GM23338 (cell line): ENCODE data around the gene NRP1. TPM values are rescaled to one million over a fixed set of nuclear protein-coding genes. Genes with fewer than 3 reads are reported as not detected.

Experiments used
- ATAC-seq: fragments of 200-7000 bp; cut with Tn5 transposase; 3 replicates; pipeline ENCODE4 v1.9.1; 2020
- DNase-seq: peaks from one replicate; pipeline ENCODE4 v3.0.0-alpha.2; 2015; ENCODE audit warnings: low spot score
- H2AFZ ChIP-seq: fragments of 200-600 bp; sonication (generic); 2 replicates; pipeline ENCODE4 v1.8.0; 2016; ENCODE audit warnings: antibody characterized with exemption, mild to moderate bottlenecking, moderate library complexity
- H3F3A ChIP-seq: fragments of 200-600 bp; sonication (generic); replicated peaks from 2 replicates; pipeline ENCODE4 v1.8.0; 2017; ENCODE audit warnings: antibody characterized with exemption, mixed run types, low read depth
- H3K27ac ChIP-seq: fragments of 200-600 bp; sonication (generic); 2 replicates; pipeline ENCODE4 v1.6.1; 2016; ENCODE audit warnings: low read depth
- H3K27me3 ChIP-seq: fragments of 200-600 bp; sonication (generic); 2 replicates; pipeline ENCODE4 v1.8.0; 2016; ENCODE audit warnings: mild to moderate bottlenecking, mixed run types, moderate library complexity; ENCODE audit not compliant: insufficient read depth
- H3K36me3 ChIP-seq: fragments of 200-600 bp; sonication (generic); 2 replicates; pipeline ENCODE4 v1.8.0; 2016; ENCODE audit warnings: mild to moderate bottlenecking; ENCODE audit not compliant: insufficient read depth
- H3K4me1 ChIP-seq: fragments of 200-600 bp; sonication (generic); 2 replicates; pipeline ENCODE4 v1.8.0; 2016; ENCODE audit warnings: mild to moderate bottlenecking, moderate library complexity; ENCODE audit not compliant: insufficient read depth
- H3K4me2 ChIP-seq: fragments of 200-600 bp; sonication (generic); 2 replicates; pipeline ENCODE4 v1.7.1; 2017; ENCODE audit warnings: mixed run types
- H3K4me3 ChIP-seq: fragments of 200-600 bp; sonication (generic); 2 replicates; pipeline ENCODE4 v1.6.1; 2016; ENCODE audit warnings: mixed run types
- H3K79me2 ChIP-seq: fragments of 200-600 bp; sonication (generic); replicated peaks from 2 replicates; pipeline ENCODE4 v1.8.0; 2017; ENCODE audit warnings: mild to moderate bottlenecking; ENCODE audit not compliant: insufficient read depth
- H3K9me2 ChIP-seq: fragments of 200-600 bp; sonication (generic); 2 replicates; pipeline ENCODE4 v1.8.0; 2017; ENCODE audit not compliant: insufficient read depth
- H4K20me1 ChIP-seq: fragments of 200-600 bp; sonication (generic); replicated peaks from 2 replicates; pipeline ENCODE4 v1.8.0; 2017; ENCODE audit warnings: mild to moderate bottlenecking; ENCODE audit not compliant: insufficient read depth
- H3K27ac Mint-ChIP-seq: 2 replicates; pipeline ENCODE4 v1.8.0; 2020; ENCODE audit warnings: inconsistent platforms, mild to moderate bottlenecking, moderate library complexity, mixed read lengths
- H3K27me3 Mint-ChIP-seq: 3 replicates; pipeline ENCODE4 v1.8.0; 2022; ENCODE audit warnings: low read depth, mild to moderate bottlenecking, moderate library complexity, mixed read lengths, inconsistent platforms; ENCODE audit not compliant: insufficient read depth, poor library complexity
- H3K36me3 Mint-ChIP-seq: 3 replicates; pipeline ENCODE4 v1.8.0; 2021; ENCODE audit warnings: low read depth, mild to moderate bottlenecking, inconsistent platforms, moderate library complexity, mixed read lengths
- H3K4me1 Mint-ChIP-seq: 3 replicates; pipeline ENCODE4 v1.8.0; 2020; ENCODE audit warnings: mild to moderate bottlenecking, inconsistent platforms, mixed read lengths
- H3K4me3 Mint-ChIP-seq: 3 replicates; pipeline ENCODE4 v1.8.0; 2021; ENCODE audit warnings: moderate library complexity, mild to moderate bottlenecking, inconsistent platforms, mixed read lengths
- H3K9me3 Mint-ChIP-seq: 3 replicates; pipeline ENCODE4 v1.8.0; 2020; ENCODE audit warnings: moderate library complexity, mild to moderate bottlenecking, inconsistent platforms, mixed read lengths
- CREB1 ChIP-seq: fragments of 250-450 bp; sonication (Bioruptor Pico); IDR thresholded peaks from 2 replicates; pipeline ENCODE4 v1.5.0; 2020; ENCODE audit warnings: low read depth, mild to moderate bottlenecking, moderate library complexity
- CTCF ChIP-seq, 2 experiments: fragments of 200-600 bp in 1 of 2; sonication (generic) in 1 of 2; conservative IDR thresholded peaks; 2 replicates each; pipeline versions ENCODE4 v1.5.1 to v1.6.1; 2016 to 2017; ENCODE audit warnings: antibody characterized with exemption in 2 of 2, low read depth in 2 of 2, mild to moderate bottlenecking in 2 of 2, moderate library complexity in 1 of 2
- ETS1 ChIP-seq: IDR thresholded peaks from 2 replicates; pipeline ENCODE4 v1.6.1; 2016; ENCODE audit warnings: antibody characterized with exemption
- EZH2 ChIP-seq: fragments of 200-600 bp; sonication (generic); IDR thresholded peaks from one replicate; pipeline ENCODE4 v1.8.0; 2017; ENCODE audit warnings: antibody characterized with exemption, mild to moderate bottlenecking, low read depth; ENCODE audit not compliant: unreplicated experiment
- EZH2phosphoT487 ChIP-seq: fragments of 200-600 bp; sonication (generic); IDR thresholded peaks from one replicate; pipeline ENCODE4 v1.8.1; 2018; ENCODE audit warnings: antibody characterized with exemption; ENCODE audit not compliant: unreplicated experiment
- JUNB ChIP-seq: IDR thresholded peaks from one replicate; pipeline ENCODE4 v1.6.1; 2016; ENCODE audit warnings: antibody characterized with exemption; ENCODE audit not compliant: unreplicated experiment
- NANOG ChIP-seq: IDR thresholded peaks from 2 replicates; pipeline ENCODE4 v1.6.1; 2016; ENCODE audit warnings: antibody characterized with exemption, borderline replicate concordance
- REST ChIP-seq: IDR thresholded peaks from one replicate; pipeline ENCODE4 v1.6.1; 2018; ENCODE audit warnings: antibody characterized with exemption; ENCODE audit not compliant: unreplicated experiment
- STAT1 ChIP-seq: IDR thresholded peaks from one replicate; pipeline ENCODE4 v1.6.1; 2016; ENCODE audit warnings: antibody characterized with exemption; ENCODE audit not compliant: unreplicated experiment
- ZNF114 ChIP-seq: fragments of 250-450 bp; sonication (Bioruptor Pico); IDR thresholded peaks from 2 replicates; pipeline ENCODE4 v1.5.0; 2020; ENCODE audit warnings: mild to moderate bottlenecking, moderate library complexity
- ZNF331 ChIP-seq: fragments of 250-450 bp; sonication (Bioruptor Pico); IDR thresholded peaks from 2 replicates; pipeline ENCODE4 v1.5.0; 2020; ENCODE audit warnings: low read depth, mild to moderate bottlenecking, moderate library complexity
- ZNF462 ChIP-seq: fragments of 250-450 bp; sonication (Bioruptor Pico); IDR thresholded peaks from 2 replicates; pipeline ENCODE4 v1.5.0; 2020; ENCODE audit warnings: mild to moderate bottlenecking, moderate library complexity
- polyA plus RNA-seq: library from polyadenylated mRNA; unstranded; fragments of >200 nt; fragmentation: Nextera tagmentation; extraction: Ambion mirVana; gene quantifications from 2 replicates; pipeline ENCODE4 v1.2.1, GENCODE V29; 2016
- total RNA-seq: library from RNA; depleted of rRNA; stranded (reverse); fragments of >200 nt; shearing (Covaris generic); gene quantifications from 2 replicates; pipeline ENCODE4 v1.2.3, GENCODE V29; 2014

Gene NRP1
- total and polyA plus RNA-seq, 2 experiments from 2014 or later = 2.9 to 3.5 TPM

GRCh38 chr10:33381451-33382215, 47.2 kb upstream of the NRP1 start:
- no peaks in the 10 kb centered on the region for H3K9me3 Mint-ChIP-seq
- H3K36me3 Mint-ChIP-seq = no peaks in the 10 kb centered on the region; the same call in 2 of the 3 replicates
- Histone ChIP-seq H3K27ac (no peak overlapping the region), H3K4me3 (no peak overlapping the region), H3K36me3 (no peaks in the 10 kb centered on the region), H3K27me3 (no peaks in the 10 kb centered on the region), H3K4me2 (peak overlapping the region; percentile 43; the same call in 1 of the 2 replicates), H3K4me1 (no peaks in the 10 kb centered on the region), H3K9me2 (peaks cover 12% of the 10 kb centered on the region; the same call in 1 of the 2 replicates), H3F3A (no peaks in the 10 kb centered on the region), H2AFZ (peak overlapping the region; percentile 24; the same call in 1 of the 2 replicates), H3K79me2 (no peaks in the 10 kb centered on the region), H4K20me1 (no peaks in the 10 kb centered on the region)
- TF ChIP-seq NANOG (no peak), EZH2phosphoT487 (no peak), CTCF (conservative IDR thresholded peaks at IDR 0.05; ENCODE audit: low read depth in 2 of 2) (no peak), ZNF462 (CRISPR knock-in tag) (no peak), REST (no peak), ETS1 (no peak), CREB1 (CRISPR knock-in tag) (no peak), ZNF331 (CRISPR knock-in tag) (no peak), JUNB (no peak), EZH2 (no peak), STAT1 (no peak), ZNF114 (CRISPR knock-in tag) (no peak)
- no peaks in the 10 kb centered on the region for H3K27me3 Mint-ChIP-seq
- no peak overlapping the region for H3K27ac Mint-ChIP-seq
- DNase-seq = no peak
- peak; percentile 48 for ATAC-seq
- H3K4me1 Mint-ChIP-seq = peaks cover 18% of the 10 kb centered on the region
- no peak overlapping the region for H3K4me3 Mint-ChIP-seq
